Stomach (tissue), 4 donors: ENCODE measurements around the gene SEMA3F.

Experiments used
- CTCF ChIP-seq, 7 experiments: fragments of 450-650 bp in 4 of 7; fragments of 200-600 bp in 3 of 7; sonication (generic) in 3 of 7; IDR thresholded peaks; one replicate each; pipeline ENCODE4 v1.5.1; 2016 to 2019; ENCODE audit warnings: antibody characterized with exemption in 7 of 7, control low read depth in 2 of 7, mild to moderate bottlenecking in 1 of 7
- EP300 ChIP-seq: sonication (generic); formaldehyde crosslinking; IDR thresholded peaks from one replicate; pipeline ENCODE4 v1.6.1; 2017; ENCODE audit warnings: antibody characterized with exemption
- POLR2A ChIP-seq, 4 donors: fragments of 450-650 bp; IDR thresholded peaks; one replicate each; pipeline ENCODE4 v1.6.1; 2016; ENCODE audit warnings: antibody characterized with exemption in 4 of 4, control low read depth in 2 of 4, mild to moderate bottlenecking in 1 of 4, moderate library complexity in 1 of 4
- POLR2AphosphoS5 ChIP-seq, 3 donors: sonication (generic); formaldehyde crosslinking; IDR thresholded peaks; one replicate each; pipeline ENCODE4 v1.6.1; 2016; ENCODE audit warnings: antibody characterized with exemption in 3 of 3

- TF ChIP-seq CTCF (IDR thresholded peaks at IDR 0.05), result no peak
- TF ChIP-seq POLR2A (IDR thresholded peaks at IDR 0.05), result no peak
- no peak for TF ChIP-seq POLR2AphosphoS5 (IDR thresholded peaks at IDR 0.05)
- no peak for TF ChIP-seq EP300
Measured at GRCh38 chr3:50147447-50147846, 7.7 kb upstream of the SEMA3F start.
